GM21360 (cell line): ENCODE data around the gene B4GALT6.

Experiments used
- ATAC-seq: cut with Tn5 transposase; IDR thresholded peaks from one replicate; pipeline ENCODE4 v1.9.1; 2021; ENCODE audit warnings: mild to moderate bottlenecking, moderate library complexity; ENCODE audit not compliant: unreplicated experiment

The B4GALT6 gene

DNA sequence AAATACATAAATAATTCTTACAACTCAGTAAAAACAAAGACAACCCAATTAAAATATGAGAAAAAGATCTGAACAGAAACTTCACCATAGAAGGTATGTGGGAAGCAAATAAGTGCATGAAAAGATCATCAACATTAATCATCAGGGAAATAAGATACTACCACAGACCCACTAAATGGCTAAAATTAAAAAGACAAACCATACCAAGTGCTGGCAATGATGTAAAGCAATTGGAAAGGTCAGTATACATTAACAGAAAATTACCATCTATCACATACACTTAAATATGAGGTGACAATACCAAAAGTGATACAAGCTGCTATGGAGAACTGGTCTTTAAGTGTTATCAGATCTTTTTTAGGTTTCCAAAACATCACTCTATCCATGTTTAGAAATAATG, 48.0 kb downstream of the B4GALT6 start:
- ATAC-seq = no peak

DNA sequence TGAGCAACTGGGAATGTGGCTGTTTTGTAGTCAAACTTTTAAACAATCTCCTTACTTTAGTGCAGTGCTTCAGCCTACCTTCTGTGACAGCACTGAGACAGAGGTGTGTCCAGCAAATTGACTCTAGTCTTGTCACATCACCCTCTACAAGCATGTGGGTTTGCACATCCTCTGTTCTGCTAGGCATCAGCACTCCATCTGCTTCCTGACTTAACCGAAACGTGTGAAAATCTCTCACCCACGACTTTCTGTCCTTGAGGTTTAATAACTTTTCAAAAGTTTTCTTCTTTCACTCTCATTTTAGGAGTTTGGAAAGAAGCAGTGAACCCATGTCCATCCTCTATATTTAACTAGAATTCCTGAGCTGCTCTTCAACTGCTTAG, 50.1 kb downstream of the B4GALT6 start:
- peak; percentile 97 for ATAC-seq

DNA sequence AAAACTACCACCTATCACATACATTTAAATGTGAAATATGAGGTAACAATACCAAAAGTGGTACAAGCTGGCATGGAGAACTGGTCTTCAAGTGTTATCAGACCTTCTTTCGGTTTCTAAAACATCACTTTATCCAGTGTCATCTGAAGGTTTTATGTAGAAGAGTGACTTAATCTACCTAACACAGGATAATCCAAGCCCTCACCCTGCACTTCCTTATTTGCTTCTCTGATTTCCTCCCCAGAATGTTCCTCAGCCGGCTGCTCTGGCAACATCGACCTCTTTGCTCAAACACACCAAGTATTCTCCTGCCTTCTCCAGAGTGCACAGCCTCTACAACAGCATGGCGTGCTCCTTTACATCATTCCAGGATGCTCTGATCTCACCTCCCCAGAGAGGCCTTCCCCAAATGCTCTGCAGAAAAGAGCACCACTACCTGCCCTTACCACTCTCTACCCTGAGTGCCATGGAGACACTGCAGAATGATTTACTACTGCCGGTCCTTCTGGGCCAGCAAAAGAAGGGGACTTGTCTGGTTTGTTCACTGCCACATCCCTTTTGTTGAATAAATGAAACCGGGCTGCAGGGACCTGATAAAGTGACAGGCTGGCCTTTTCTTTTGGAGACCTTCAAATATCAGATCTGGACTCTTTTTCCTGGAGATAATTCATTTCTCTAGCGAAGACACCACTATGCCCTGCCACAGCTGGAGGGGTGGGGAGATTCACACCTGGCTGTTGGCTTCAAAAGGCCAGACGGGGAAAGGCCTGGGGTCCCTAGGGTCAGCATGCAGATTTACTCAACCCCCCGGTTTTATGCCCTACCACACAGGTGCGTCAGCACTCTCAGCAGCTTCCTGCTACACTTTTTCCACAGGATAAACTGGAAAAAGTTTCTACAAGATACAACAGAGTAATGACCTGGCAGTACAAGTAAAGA, 50.7 kb downstream of the B4GALT6 start:
- no peak for ATAC-seq

DNA sequence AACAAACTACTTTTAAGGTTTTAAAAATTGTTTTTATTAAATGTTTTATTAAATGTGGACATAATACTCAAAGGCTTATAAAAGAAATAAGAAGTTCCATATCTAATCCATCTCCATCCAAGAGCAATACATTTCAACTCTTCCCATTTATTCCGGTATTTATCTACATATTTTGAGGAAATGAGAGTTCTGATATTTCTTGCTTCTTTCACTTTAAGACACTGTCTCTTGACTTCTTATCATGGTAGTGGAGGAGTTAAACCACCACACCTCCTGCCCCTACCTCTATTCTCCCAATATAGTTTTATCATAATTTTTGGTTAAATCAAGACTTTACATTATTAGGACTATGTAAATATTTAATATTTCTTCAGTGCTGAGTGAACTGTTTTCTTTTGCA, 52.0 kb downstream of the B4GALT6 start:
- ATAC-seq = no peak

DNA sequence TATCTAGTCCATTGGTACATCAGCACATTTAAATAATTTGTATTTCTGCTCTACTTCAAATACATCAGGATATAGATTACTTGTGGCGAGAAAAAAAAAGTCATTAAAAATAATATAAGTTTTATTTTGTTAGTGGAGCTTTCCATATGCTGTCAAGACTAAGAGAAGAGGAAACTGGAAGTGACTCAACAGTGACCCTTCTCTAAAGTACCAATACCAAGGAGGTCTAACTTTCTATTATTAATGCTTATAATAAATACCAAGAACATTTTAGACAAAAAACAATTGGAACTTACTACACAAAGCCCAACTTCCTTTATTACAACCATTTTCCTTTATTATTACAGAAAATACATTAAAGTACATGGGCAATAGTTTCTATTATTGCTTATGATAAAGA, 52.9 kb downstream of the B4GALT6 start:
- no peak for ATAC-seq

DNA sequence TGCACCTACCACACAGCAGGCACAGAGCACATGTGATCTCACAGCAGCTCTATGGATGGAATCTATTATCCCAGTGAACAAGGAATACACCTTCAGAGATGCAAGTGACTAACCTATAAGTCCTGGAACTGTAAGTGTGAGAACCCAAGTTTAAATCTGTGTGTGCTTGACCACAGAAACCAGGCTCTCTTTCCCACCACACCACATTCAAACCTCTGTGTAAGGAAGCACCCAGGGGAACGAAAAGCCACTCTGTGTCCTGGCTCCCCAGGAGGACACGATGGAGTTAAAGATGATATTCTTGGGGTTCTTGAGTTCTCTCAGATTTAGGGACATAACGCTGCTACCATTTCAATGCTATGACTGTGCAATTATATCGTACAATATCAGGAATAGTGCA, 53.8 kb downstream of the B4GALT6 start:
- no peak for ATAC-seq

DNA sequence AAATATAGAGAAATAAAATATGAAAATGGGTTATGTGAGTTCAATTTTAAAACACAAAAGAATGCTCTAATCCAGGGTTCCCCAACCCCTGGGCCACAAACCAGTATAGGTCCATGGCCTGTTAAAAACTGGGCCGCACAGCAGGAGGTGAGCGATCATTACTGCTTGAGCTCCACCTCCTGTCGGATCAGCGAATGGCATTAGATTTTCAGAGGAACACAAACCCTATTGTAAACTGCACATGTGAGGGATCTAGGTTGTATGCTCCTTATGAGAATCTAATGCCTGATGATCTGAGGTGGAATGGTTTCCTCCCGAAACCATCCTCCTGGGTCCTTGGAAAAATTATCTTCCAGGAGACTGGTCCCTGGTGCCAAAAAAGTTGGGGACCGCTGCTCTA, 58.0 kb downstream of the B4GALT6 start:
- no peak for ATAC-seq

DNA sequence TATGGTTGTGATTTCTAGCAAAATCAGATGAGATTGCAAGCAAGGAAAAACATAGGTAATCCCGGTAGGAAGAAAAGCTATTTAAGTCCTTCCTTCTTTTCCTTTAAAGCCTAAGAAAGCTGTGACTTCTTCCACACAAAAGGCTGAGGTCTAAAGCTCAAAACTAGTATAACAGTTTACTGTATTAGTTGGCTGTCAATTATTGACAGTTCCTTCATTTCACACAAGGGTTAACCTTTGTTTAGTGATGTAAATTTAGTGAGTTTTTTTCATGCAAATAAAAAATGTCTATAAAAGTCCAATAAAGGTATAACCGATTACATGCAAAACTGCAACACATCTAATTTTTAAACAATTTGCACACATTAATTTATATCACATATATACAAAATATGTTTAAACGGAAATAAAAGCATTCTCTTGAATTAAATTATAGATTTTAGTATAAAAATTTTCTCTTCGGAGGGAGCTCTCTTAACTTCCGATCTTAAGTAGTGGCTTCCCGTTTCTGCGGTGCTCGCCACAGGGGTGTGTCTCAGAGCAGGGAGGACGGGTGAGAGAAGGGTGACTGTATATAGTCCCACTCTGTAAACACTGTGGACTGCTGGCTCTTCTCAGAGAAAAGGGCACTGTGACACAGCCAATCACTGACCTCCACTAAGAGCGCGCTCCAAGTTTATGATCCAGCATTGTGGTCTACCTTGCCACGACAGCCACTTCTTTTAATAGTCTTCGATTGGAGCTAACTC, 59.3 kb downstream of the B4GALT6 start:
- ATAC-seq = no peak

DNA sequence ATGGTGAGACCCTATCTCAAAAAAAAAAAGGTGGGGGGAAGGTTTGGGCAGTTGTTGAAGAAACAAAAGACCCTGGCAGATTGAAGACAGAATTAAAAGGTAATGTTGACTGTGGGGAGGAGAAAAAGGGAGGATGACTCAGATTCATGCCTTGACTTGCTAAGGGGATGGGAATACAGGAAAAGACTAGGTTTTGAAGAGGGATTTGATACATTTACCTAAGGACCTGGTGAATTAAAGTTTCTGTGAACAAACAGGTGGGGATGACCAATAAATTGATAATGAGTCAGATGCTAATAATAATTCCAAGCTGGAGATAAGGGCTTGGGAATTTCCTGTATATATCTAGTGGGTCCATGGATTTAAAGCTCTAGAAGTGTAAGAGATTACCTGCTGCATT, 65.1 kb downstream of the B4GALT6 start:
- ATAC-seq = no peak

DNA sequence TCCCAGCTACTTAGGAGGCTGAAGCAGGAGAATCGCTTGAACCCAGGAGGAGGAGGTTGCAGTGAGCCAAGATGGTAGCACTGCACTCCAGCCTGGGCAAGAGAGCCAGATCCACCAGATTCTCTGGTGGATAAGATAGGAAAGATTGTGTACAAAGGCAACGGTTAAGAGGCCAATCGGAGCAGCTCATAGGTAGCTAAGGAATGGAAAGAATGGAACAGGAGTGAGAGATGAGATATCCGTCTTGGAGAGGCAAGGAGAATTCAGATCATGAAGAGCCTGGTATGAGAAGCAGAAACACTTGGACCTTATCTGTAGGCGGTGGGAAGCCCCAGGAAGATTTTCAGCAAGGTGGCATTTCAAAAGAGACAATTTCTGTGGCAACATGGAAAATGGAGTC, 65.6 kb downstream of the B4GALT6 start:
- no peak for ATAC-seq

DNA sequence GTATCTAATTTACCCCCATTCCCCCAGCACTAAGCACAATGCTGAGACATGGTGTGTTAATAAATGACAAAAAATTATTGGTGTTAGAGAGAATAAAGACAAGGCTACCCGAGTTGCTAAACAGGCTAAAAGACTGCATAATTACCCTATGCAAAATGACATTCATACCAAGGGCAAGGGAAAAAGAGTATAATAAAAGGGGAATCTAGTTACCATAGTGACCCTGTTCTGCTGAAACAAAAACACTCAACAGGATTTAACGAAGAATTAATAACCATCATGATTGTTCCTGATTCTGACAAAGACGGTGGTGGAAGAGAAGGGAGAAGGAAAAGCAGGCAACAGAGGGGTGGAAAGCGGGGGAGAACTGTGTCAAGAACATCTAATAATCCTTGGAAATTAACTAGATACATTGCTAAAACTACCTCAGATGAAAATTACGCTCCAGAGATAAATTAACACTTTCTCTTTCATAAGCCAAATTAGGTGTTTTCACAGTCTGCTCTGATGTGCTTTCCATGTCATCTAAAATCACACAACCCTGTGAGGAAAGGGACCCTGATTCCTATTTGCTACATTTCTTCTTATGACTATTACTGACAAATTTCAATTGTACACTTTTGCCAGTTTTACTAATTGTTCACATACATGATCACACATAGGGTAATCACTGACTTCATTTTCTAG, 67.2 kb downstream of the B4GALT6 start:
- ATAC-seq = no peak

DNA sequence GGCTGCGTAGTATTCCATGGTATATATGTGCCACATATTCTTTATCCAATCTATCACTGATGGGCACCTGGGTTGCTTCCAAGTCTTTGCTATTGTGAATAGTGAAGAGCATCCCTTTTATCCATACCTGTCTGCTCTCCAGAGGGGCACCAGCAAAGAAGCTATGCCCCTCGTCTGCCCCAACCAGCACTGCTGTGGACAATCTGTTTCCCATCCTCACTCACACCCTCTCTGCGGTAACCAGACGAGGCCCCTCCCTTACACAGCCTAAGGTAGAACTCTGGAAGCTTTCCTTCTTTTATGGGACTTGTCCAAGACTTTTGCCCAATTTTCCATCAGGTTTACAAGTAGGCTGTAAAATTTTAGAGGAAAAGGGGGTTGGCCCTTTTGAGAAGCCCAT, 67.8 kb downstream of the B4GALT6 start:
- no peak for ATAC-seq

DNA sequence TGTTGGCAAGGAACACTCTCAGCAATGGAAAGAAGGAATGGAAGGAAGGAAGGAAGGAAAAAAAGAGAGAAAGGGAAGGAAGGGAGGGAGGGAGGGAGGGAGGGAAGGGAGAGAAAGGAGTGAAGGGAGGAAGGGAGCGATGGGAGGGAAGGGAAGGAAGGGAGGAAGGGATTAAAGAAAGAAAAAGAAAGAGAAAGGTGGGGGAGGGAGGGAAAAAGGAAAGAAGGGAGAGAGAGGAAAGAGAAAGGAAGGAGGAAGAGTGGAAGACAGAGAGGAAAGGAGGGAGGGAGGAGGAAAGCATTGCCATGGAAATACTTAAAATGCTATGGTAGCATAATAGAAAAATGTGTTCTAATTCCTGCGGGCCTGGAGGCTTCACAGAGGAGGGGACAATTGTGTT, 70.3 kb downstream of the B4GALT6 start:
- no peak for ATAC-seq

DNA sequence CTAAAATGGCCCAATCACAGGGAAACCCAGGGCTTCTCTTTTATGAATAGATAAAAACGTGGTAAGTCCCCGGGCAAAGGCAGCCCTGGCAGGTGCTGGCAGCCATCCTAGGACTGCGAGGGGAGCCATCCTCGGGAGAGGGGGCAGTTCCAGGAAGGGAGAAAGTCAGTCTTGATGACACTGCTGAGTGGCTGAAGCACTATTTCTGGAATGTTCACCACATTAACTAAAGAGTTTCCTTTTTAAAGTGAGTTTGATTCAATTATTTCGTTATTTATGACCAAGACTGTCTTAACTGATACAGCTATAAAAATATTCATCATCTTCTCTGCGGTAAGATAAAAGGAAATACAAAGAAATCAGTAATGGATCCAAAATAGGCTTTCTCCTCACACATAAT, 72.3 kb downstream of the B4GALT6 start:
- ATAC-seq = no peak

DNA sequence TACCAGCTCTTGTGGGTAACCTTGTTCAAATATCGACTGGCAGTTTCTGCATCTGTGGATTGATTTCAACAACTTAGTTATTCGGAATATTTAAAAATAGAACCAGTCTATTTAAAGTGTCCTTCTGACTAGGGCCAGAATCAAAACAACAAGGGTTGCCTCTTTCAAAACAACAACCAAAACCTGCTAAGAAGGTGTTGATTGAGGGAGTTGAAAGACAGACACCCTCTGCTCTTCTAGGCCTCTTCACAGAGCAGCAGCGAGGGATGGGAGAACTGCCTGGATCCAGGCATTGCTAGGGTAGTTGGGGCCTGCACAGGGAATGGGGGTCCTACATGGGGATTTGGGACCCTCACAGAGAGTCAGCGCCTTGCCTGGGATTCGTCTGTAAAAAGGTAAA, 72.9 kb downstream of the B4GALT6 start:
- no peak for ATAC-seq

DNA sequence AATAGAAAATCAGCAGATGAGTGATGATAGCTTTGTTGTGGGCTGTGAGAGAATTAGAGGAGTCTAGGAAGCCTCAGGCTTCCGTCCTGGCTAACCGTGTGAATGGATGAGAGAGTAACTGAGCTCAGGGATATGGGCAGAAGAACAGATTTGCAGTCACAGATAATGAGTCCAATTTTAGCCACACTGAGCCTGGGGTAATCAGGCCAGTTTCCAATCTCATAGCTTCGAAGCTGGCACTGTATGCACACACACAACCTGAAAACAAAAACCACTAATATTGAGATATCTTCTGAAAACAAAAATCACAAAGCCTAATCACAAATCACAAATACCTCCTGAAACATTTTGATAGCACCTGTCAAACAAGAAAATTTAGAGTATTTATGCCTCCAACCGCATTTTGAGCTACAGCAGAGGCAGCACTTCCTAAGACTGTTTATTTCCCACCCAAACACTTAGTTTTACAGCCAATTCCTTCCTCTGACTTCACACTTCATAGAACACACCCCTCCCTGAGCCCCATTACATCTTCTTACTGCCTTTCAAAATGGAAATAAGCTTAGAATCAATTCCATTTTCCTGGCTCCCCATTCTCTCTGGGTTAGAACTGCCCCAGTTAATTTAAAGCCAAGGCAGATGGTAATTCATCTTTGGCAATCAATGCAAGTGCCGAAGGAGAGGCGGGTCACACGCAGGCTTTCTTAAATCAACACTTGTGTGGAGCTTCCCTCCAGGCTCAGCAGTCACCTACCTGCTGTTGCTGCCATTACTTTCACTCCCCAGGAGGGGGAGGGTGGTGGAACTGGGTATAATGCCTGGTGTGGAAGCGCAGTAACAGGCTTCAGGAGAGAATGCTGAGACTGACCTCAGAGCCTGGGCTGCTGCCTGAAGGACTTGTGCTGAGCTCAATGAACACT, 73.8 kb downstream of the B4GALT6 start:
- no peak for ATAC-seq

DNA sequence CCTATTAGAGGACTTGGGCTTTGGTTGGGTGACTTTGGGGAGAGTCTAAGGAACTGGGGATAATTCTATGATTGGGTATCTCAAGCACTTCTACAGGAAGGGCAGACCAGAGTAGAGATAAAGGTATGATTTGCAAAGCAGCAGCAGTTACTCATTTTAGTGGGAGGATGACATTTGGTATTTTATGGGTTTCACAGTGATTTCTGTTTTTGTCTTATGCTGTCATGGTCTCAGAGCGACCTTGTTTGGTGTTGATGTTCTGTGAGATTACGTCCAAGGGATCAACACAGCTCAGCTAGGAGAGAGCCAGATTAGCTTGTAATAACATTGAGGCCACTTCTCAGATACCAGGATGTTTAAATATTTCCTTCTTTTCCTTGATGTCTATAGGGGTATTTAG, 74.5 kb downstream of the B4GALT6 start:
- ATAC-seq = no peak

DNA sequence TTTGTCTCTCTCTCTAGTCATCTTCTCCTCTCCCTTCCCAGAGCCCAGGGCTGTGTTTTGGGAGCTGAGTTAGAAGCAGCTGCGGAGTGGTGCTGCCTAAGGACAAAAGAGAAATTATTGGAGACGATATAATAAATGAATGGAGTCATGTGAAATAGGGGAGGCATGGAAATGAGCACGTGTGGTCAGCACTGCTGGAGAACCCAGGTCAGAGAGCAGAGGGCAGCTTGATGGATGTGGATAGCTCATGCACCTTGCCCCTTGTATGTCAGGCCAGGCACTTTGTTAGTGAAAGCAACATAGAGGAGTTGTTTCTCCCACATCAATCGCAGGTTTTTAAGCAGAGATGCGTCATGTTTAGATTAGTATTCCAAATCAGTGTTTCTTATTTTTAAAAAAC, 77.0 kb downstream of the B4GALT6 start:
- no peak for ATAC-seq

DNA sequence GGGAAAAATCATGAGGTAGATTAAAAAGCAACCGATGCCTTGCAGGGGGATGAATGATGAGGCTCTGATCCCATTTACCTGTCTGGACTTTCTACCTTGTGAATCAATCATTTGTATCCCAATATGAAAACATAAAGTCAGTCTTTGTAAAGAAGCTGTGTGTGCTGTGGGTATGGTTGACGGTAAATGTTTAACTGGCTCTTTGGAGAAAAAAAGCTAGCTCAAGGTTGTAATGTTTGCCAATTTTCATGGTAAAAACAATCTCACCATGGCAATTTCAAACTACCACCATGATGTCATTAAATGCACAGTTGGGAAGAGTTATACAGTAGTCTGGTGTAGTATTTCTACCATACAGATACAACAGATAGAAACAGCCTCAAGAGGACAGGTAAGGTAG, 78.1 kb downstream of the B4GALT6 start:
- ATAC-seq = no peak

DNA sequence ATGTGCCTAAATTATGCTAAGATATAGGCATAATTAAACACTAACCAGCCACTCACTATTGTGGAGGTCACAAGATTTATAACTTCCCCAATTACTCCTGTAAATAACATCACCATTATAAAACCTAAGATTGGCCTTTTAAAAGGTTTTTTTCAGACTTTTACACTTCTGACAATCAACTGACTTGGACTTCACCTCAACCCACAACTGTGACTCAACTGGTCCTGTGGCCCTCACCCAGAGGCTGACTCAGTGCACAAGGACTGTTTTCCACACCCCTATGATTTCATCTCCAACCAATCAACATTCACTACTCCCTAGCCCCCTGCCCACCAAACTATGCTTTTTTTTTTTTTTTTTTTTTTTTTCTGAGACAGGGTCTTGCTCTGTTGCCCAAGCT, 81.1 kb downstream of the B4GALT6 start:
- no peak for ATAC-seq
